Vagina (tissue), 2 donors: Measurements from ENCODE around the gene MAP3K20. TPM values are rescaled to one million over a fixed set of nuclear protein-coding genes. Genes with fewer than 3 reads are reported as not detected.
"Not testable (repeated sequence)": the region's sequence is repeated elsewhere in the genome, so short reads cannot be mapped to it uniquely, and the experiment has no call there.

Experiments used
- DNase-seq, 2 donors: peaks; one replicate each; pipeline ENCODE4 v3.0.0-alpha.2; 2017; ENCODE audit errors: extremely low spot score in 2 of 2
- H3K27ac ChIP-seq: fragments of 200-600 bp; sonication (generic); one replicate; pipeline ENCODE4 v1.5.1; 2019
- H3K27me3 ChIP-seq: fragments of 200-600 bp; sonication (generic); one replicate; pipeline ENCODE4 v1.5.1; 2019
- H3K36me3 ChIP-seq, 2 donors: fragments of 200-600 bp; sonication (generic); one replicate each; pipeline ENCODE4 v1.5.1; 2017 to 2019
- H3K4me1 ChIP-seq: fragments of 200-600 bp; sonication (generic); one replicate; pipeline ENCODE4 v1.5.1; 2019
- H3K4me3 ChIP-seq, 2 donors: fragments of 200-600 bp; sonication (generic); 1 replicate in 1 of 2; 2 replicates in 1 of 2; pipeline ENCODE4 v1.5.1; 2016 to 2019
- H3K9me3 ChIP-seq: fragments of 200-600 bp; sonication (generic); one replicate; pipeline ENCODE4 v1.5.1; 2019
- CTCF ChIP-seq, 3 experiments: fragments of 450-650 bp in 2 of 3; fragments of 200-600 bp in 1 of 3; sonication (generic) in 1 of 3; IDR thresholded peaks; one replicate each; pipeline ENCODE4 v1.5.1; 2017 to 2019; ENCODE audit warnings: antibody characterized with exemption in 3 of 3, mild to moderate bottlenecking in 2 of 3, moderate library complexity in 2 of 3
- POLR2A ChIP-seq, 2 donors: fragments of 450-650 bp; IDR thresholded peaks; one replicate each; pipeline ENCODE4 v1.6.1; 2017; ENCODE audit warnings: antibody characterized with exemption in 2 of 2, mild to moderate bottlenecking in 2 of 2, moderate library complexity in 2 of 2
- POLR2AphosphoS5 ChIP-seq, 2 donors: sonication (generic); formaldehyde crosslinking; IDR thresholded peaks; one replicate each; pipeline ENCODE4 v1.9.0; 2017; ENCODE audit warnings: antibody characterized with exemption in 2 of 2, mild to moderate bottlenecking in 2 of 2, low read depth in 1 of 2; ENCODE audit not compliant: insufficient read depth in 1 of 2
- intact Hi-C: fragments of 100-400 bp; cut with DNase I; formaldehyde crosslinking; loops from one replicate; pipeline ENCODE4 v1.15.1; 2023
- total RNA-seq: library from RNA; depleted of rRNA; stranded (reverse); fragments of >200 nt; gene quantifications from one replicate; pipeline ENCODE4 v1.2.3, GENCODE V29; 2016

MAP3K20 gene
- total RNA-seq, 1 donor from 2014 or later, result 59.4 TPM

GRCh38 chr2:173204316-173204715, 128.7 kb downstream of the MAP3K20 start:
- intact Hi-C loops, result no loop called here

GRCh38 chr2:173205375-173205774, 129.7 kb downstream of the MAP3K20 start:
- Histone ChIP-seq H3K27me3 (no peaks in the 10 kb centered on the region), H3K4me1 (peaks cover 7% of the 10 kb centered on the region), H3K36me3 (no peaks in the 10 kb centered on the region), H3K4me3 (no peak overlapping the region), H3K9me3 (no peaks in the 10 kb centered on the region), H3K27ac (peak overlapping the region; percentile 21)
- intact Hi-C loops, result no loop called here
- no peak for TF ChIP-seq POLR2A (IDR thresholded peaks at IDR 0.05)
- TF ChIP-seq CTCF (IDR thresholded peaks at IDR 0.05), result no peak
- TF ChIP-seq POLR2AphosphoS5 (IDR thresholded peaks at IDR 0.05; ENCODE audit: insufficient read depth in 1 of 2, low read depth in 1 of 2), result peak in 1 of 2 donors; percentile 96
- DNase-seq, result peak in 1 of 2 donors; percentile 95

More at GRCh38 chr2:173204316-173204715, 128.7 kb downstream of the MAP3K20 start:
- TF ChIP-seq POLR2A (IDR thresholded peaks at IDR 0.05), result no peak
- Histone ChIP-seq H3K36me3 (no peaks in the 10 kb centered on the region), H3K9me3 (no peaks in the 10 kb centered on the region), H3K4me3 (no peak overlapping the region), H3K27me3 (no peaks in the 10 kb centered on the region), H3K27ac (peak overlapping the region; percentile 21), H3K4me1 (peaks cover 7% of the 10 kb centered on the region)
- no peak for DNase-seq

- Histone ChIP-seq H3K4me1 (peaks cover 15% of the 10 kb centered on the region), H3K27ac (peak overlapping the region; percentile 21)
- H3K4me3 ChIP-seq, H3K36me3 ChIP-seq, intact Hi-C loops, H3K9me3 ChIP-seq, DNase-seq, H3K27me3 ChIP-seq: not testable (repeated sequence)
Observed at GRCh38 chr2:173207124-173207523, 131.5 kb downstream of the MAP3K20 start.

GRCh38 chr2:173210270-173211196, 134.9 kb downstream of the MAP3K20 start:
- intact Hi-C loops, result loop anchor here (1.0 to 5.0 kb wide), 2 partner anchors 134 to 178 kb away; no protein-coding TSS in a partner anchor

GRCh38 chr2:173213181-173213580, 137.5 kb downstream of the MAP3K20 start:
- no peak overlapping the region for H3K4me3 ChIP-seq
- no peaks in the 10 kb centered on the region for H3K9me3 ChIP-seq
- intact Hi-C loops, result loop anchor here (5.0 kb wide), 1 partner anchor 181 kb away; no protein-coding TSS in a partner anchor
- no peak for DNase-seq
- no peaks in the 10 kb centered on the region for H3K36me3 ChIP-seq
- H3K27me3 ChIP-seq, result no peaks in the 10 kb centered on the region
- TF ChIP-seq CTCF (IDR thresholded peaks at IDR 0.05), result no peak
- TF ChIP-seq POLR2AphosphoS5 (IDR thresholded peaks at IDR 0.05; ENCODE audit: insufficient read depth in 1 of 2, low read depth in 1 of 2), result no peak
- no peak for TF ChIP-seq POLR2A (IDR thresholded peaks at IDR 0.05)
- peaks cover 10% of the 10 kb centered on the region for H3K4me1 ChIP-seq
- H3K27ac ChIP-seq, result no peak overlapping the region

More at GRCh38 chr2:173210270-173211196, 134.9 kb downstream of the MAP3K20 start:
- peak overlapping the region; percentile 89 for H3K27ac ChIP-seq
- DNase-seq, result no peak
- H3K4me1 ChIP-seq, result peaks cover 14% of the 10 kb centered on the region
- TF ChIP-seq POLR2AphosphoS5 (IDR thresholded peaks at IDR 0.05; ENCODE audit: insufficient read depth in 1 of 2, low read depth in 1 of 2) (peak; percentile 24 to 92), POLR2A (IDR thresholded peaks at IDR 0.05) (no peak), CTCF (IDR thresholded peaks at IDR 0.05) (peak; percentile 60 to 95 (median 84))
- H3K4me3 ChIP-seq, result no peak overlapping the region
- no peaks in the 10 kb centered on the region for H3K36me3 ChIP-seq
- H3K9me3 ChIP-seq, result no peaks in the 10 kb centered on the region
- no peaks in the 10 kb centered on the region for H3K27me3 ChIP-seq

- H3K4me1 ChIP-seq, result peaks cover 16% of the 10 kb centered on the region
- intact Hi-C loops, result loop anchor here (5.0 kb wide), 1 partner anchor 182 kb away; no protein-coding TSS in a partner anchor
Observed at GRCh38 chr2:173214213-173214612, 138.6 kb downstream of the MAP3K20 start.

More at GRCh38 chr2:173214213-173214612, 138.6 kb downstream of the MAP3K20 start:
- H3K9me3 ChIP-seq, result no peaks in the 10 kb centered on the region
- no peak overlapping the region for H3K27ac ChIP-seq
- H3K36me3 ChIP-seq, result no peaks in the 10 kb centered on the region
- no peaks in the 10 kb centered on the region for H3K27me3 ChIP-seq
- TF ChIP-seq POLR2A (IDR thresholded peaks at IDR 0.05) (no peak), POLR2AphosphoS5 (IDR thresholded peaks at IDR 0.05; ENCODE audit: insufficient read depth in 1 of 2, low read depth in 1 of 2) (peak in 1 of 2 donors; percentile 91)
- DNase-seq, result no peak
- H3K4me3 ChIP-seq, result no peak overlapping the region
